Jurkat, Clone E6-1 (cell line): ENCODE measurements around the gene PSMD2. TPM values are rescaled to one million over a fixed set of nuclear protein-coding genes. Genes with fewer than 3 reads are reported as not detected.
"Not testable (repeated sequence)": the region's sequence is repeated elsewhere in the genome, so short reads cannot be mapped to it uniquely, and the experiment has no call there.

Source experiments
- DNase-seq: peaks from one replicate; pipeline ENCODE4 v3.0.0-alpha.2; 2011; ENCODE audit warnings: low read depth, low spot score
- H3K4me3 ChIP-seq: 2 replicates; pipeline ENCODE4 v1.5.1; 2011; ENCODE audit warnings: mild to moderate bottlenecking, low read length, control low read depth, moderate library complexity
- polyA plus RNA-seq: library from polyadenylated mRNA; unstranded; fragments of >200 nt; gene quantifications from one replicate; pipeline ENCODE4 v1.2.1, GENCODE V29; 2012; ENCODE audit warnings: missing spikeins; ENCODE audit not compliant: insufficient read length, insufficient read depth

The PSMD2 gene
- 378 TPM for polyA plus RNA-seq

DNA sequence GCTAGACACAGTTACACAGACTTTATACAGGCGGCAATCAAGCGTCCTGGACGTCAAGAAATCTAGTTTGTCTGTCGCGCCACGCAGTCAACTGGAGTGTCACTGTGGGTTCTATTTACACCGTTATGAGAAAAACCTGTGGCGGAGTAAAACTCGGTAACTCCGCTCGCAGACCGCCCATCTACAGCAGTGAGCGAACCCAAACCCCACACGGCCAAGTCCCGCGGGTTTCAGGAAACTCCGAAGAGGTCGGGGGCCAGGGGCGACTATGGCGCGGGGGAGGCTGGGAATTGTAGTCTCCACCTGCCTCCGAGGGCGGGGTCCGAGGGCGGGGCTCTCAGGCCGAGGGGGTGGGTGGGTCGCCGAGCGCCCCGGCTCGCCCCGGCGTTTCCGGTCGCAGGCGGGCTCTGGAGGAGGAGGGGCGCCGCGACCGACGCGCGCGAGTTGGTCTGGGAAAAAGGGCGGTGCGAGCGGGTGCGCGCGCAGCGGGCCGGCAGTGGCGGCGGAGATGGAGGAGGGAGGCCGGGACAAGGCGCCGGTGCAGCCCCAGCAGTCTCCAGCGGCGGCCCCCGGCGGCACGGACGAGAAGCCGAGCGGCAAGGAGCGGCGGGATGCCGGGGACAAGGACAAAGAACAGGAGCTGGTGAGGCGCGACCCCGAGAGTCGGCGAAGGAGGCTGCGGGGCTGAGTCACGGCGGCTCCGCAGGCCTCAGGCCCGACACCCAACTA is at the start of gene PSMD2:
PSMD2 (plus strand) TSS at position 483 of the 729 bp plus-strand sequence; CDS start at position 509, 26 bp downstream.
- peak; percentile 91 for DNase-seq
- peak within 1 kb of the TSS; percentile 68 for H3K4me3 ChIP-seq

DNA sequence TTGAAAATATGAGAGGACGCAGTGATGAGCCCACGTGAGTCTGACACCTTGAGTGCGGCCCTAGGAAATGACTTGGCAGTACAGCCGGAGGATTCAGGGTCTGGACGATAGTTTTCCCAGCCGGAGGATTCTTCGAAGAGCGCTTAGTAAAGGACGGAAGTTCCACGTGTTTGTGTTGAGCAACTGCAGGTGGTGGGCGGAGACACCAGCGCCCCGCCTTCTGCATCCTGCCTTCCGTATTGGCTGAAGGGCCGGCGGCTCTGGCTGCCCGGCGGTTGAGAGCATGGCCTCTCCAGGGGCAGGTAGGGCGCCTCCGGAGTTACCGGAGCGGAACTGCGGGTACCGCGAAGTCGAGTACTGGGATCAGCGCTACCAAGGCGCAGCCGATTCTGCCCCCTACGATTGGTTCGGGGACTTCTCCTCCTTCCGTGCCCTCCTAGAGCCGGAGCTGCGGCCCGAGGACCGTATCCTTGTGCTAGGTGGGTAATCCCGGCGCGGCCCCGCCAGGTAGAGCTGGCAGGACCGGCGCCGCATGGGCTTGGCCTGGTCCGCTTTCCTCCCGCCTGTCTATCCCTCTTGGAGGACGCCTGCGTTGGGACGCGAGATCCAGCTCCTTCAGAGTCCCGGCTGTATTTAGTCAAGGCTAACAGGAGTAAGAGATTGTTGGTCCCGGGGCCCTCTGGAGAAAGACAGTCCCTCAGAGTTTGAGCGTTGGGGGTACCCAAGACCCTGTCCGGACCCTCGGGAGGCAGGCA is 49.5 kb upstream of the PSMD2 start, which contains the start of gene EEF1AKMT4:
EEF1AKMT4 (plus strand) TSS at position 261 of the 755 bp plus-strand sequence; CDS start at position 284, 23 bp downstream.
- DNase-seq = peak; percentile 97
- H3K4me3 ChIP-seq = peak within 1 kb of the TSS; percentile 71

- peak overlapping the region; percentile 71 for H3K4me3 ChIP-seq
Measured at GRCh38 chr3:184250167-184250828, 48.7 kb upstream of the PSMD2 start.

DNA sequence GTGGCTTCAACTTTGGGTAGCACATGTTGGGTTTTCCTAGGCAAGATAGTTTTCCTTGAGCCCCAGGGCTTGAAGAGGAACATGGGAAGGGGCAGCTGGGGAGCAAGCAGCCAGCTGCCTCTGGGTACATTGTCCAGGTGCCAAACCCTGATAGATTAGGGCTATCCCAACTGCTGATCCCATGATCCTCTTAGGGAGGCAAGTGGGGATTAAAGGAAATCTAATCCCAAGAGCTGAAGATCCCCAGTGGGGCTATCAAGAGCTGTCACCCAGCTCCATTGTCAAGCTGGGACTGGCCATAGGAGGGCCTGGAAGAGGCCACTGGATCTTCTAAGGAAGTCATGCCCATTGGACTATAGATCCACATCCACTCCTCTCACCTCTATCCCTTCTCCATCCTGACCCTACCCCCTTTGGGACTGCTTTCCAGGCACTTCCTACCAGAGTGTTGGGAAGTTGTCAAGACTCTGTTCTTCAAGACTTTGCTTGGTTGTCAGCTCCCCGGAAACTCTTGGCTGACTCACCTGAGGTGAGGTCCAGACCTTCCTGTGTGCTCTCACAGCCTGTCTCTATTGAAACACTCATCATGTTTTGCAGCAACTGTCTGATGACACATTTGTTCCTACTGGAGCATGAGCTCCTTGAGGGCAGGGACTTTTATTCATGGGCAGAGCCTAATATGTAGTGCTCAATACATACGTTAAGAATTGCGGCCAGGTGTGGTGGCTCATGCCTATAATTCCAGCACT is 43.6 kb upstream of the PSMD2 start:
- no peak overlapping the region for H3K4me3 ChIP-seq
- DNase-seq = no peak

More at GRCh38 chr3:184250167-184250828, 48.7 kb upstream of the PSMD2 start:
- DNase-seq = peak; percentile 90

DNA sequence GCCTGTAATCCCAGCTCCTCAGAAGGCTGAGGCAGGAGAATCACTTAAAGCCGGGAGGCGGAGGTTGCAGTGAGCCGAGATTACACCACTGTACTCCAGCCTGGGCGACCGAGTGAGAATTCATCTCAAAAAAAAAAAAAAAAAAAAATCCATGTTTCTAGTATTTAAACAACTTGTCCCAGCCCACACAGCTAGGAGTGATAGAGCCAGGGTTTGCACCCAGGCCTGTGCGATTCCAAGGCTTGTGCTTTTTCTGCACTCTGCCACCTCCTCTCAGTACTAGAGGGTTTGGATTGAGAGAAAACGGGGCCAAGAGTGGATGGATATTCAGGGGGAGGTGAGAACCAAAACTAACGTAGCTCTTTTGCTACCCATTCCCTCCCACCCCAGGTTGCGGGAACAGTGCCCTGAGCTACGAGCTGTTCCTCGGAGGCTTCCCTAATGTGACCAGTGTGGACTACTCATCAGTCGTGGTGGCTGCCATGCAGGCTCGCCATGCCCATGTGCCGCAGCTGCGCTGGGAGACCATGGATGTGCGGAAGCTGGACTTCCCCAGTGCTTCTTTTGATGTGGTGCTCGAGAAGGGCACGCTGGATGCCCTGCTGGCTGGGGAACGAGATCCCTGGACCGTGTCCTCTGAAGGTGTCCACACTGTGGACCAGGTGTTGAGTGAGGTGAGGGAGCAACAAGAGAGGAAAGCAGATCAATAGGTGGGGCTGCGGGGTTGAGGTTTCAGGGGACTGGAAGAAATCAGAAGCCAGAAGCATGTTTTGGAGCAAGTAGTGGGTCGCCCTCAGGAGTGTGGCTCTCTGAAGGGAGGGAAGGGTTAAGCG is 41.7 kb upstream of the PSMD2 start:
- no peak for DNase-seq

GRCh38 chr3:184258926-184259325 is 40.1 kb upstream of the PSMD2 start:
- no peak for DNase-seq
- H3K4me3 ChIP-seq = no peak overlapping the region

More for the DNA sequence above, 41.7 kb upstream of the PSMD2 start:
- no peak overlapping the region for H3K4me3 ChIP-seq

DNA sequence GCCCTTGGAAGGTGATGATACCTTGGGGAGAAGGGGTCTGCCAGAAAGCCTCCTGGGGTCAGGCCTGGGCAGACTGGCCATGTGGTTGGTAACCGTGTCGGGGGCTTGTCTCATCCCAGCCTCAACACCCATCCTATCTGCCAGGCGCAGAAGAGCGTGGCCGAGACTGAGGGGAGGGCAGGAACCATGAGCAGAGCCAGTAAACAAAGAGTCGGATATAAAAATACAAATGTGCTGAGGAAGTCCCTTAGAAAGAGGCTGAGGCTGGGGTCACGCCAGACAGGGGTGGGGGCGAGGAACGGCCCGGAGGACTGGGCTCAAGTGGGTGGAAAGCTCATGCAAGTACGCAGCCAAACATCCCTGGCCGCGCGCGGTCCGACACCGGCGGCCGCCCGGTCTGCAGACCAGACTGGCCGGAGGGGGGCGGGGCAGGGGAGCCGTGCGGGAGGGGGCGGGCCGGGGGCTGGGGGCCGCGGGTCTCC is 39.6 kb upstream of the PSMD2 start:
- no peak overlapping the region for H3K4me3 ChIP-seq
- no peak for DNase-seq

DNA sequence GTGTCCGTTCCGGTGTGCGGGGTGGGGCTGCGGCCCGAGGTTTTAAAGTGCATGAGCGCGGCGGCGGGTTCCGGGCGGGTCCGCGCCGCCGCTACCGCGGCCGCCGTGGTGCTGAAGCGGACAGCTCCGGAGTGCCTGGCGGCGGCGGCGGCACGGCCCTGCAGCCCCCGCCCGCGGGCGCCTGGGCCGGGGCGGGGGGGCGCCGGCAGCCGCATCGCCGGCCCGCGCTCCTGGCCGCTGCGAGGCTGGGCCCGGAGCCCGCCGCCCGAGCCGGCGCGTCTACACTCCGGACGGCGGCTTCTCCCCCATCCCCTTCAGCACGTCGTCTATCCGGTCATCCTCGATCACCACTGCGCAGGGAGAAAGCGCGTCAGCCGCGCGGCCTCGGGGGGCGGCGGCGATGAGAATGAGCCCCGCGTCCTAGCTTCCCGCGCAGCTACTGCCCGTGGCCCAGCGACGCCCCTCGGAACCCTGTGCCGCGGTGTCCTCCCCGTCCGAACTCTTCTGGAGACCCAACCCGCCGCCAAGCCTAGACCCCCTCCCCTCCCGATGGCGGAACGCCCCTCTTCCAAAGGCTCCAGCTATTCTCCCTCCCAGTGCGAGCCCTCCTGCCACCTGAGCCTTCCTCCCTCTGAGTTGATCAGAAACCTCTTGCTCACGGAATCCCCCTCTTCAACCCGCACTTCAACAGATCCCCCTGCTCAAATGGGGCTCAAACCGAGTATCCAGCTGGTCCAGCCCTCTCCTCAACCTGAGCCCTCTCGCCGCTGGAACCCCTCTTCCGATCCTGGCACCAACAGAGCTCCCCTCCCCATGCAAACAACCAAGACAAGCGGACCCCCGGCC is 38.9 kb upstream of the PSMD2 start:
- no peak for DNase-seq
- peak overlapping the region; percentile 57 for H3K4me3 ChIP-seq

- H3K4me3 ChIP-seq = peak overlapping the region; percentile 57
- no peak for DNase-seq
Measured at GRCh38 chr3:184260724-184261269, 38.2 kb upstream of the PSMD2 start.

DNA sequence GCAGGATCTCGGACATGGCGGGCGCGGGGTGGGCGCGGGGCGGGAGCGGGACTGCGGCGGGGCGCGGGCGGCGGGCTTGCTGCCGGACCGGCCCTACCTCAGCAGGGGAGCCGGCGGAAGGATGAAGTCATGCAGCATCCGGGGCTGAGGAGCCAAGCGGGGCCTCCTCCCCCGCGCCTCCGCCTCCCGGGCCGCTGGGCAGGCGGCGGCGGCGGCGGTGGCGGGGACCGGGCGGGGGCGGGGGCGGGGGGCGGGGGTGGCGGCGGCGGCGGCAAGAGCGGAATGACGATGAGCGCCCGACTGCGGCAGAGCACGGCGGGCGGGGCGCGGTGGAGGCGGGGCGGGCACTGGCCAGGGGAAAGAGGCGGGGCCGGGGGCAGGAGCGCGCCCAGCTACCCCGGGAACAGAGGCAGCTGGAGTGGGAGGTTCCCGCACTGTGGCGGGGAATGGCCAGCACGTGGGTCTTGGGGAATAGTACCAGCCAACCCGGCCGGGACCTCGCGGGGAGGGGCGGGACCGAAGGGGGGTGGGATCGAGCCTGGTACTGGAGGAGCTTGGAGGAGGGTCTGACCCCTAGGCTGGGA is 37.7 kb upstream of the PSMD2 start, which contains the start of gene CAMK2N2:
CAMK2N2 (minus strand) TSS at position 284 of the 584 bp plus-strand sequence; CDS start at position 16, 268 bp downstream.
- DNase-seq = no peak
- peak within 1 kb of the TSS; percentile 57 for H3K4me3 ChIP-seq

DNA sequence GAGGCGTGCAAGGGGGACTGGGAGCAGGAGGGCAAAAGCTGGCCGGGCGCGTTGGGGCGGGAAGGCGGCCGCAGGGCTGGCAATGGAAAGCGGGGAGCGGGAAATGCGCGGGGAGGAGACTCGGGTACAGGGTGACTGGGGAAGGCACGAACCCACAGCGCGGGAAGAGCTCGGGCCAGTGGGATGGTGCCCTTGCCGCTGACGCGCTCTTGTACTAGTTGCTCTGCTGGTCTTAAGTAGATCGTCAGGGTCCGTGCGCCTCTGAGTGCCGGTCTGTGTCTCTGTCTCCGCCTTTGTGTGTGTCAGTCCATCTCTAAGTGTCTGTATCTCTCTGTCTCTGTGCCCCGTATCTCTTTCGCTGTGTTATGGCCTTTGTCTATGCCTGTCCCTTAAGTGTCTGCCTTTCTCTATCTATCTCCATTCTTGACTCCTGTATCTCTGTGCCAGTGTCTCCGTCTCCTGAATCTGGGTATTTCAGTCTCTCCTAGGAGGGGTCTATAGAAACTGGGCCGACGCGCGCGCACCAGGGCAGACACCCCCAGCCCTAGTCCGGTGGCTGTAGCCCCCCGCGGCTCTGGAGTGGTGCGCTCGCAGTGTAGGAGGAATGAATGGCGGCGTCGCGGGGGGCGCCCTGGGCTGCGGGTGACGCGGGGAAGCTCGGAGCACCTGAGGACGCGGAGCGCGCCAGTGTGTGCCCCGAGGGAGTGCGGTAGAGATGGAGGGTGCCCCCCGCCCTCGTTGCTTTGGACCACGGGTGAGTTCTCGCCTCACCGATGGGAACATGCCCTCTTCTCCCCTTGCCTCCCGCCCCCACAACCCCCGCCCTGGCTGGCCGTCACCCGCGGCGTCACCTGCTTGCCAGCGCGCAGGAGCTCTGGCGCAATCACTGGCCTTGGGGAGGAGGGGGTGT is 36.9 kb upstream of the PSMD2 start:
- H3K4me3 ChIP-seq = peak overlapping the region; percentile 57
- DNase-seq = no peak

- H3K4me3 ChIP-seq = no peak overlapping the region
Measured at GRCh38 chr3:184262764-184263179, 36.3 kb upstream of the PSMD2 start.

GRCh38 chr3:184267249-184267648 is 31.8 kb upstream of the PSMD2 start:
- DNase-seq, H3K4me3 ChIP-seq: not testable (repeated sequence)

More at GRCh38 chr3:184262764-184263179, 36.3 kb upstream of the PSMD2 start:
- no peak for DNase-seq

DNA sequence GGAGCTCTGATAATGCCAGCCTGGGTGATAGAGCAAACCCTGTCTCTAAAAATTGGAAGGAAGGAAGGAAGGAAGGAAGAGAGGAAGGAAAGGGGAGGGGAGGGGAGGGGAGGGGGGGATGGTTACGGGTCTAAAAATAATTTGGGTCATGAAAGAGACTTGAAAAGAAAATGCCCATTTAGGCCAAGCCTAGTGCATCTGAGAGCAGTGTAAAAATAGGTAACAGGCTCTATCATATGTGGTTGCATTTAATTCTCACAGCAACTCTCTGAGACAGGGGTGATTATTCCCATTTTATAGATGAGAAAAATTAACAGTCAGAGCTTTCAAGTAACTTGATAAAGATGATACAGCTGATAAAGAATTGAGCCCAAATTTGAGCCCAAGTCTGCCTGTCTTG is 26.8 kb upstream of the PSMD2 start:
- H3K4me3 ChIP-seq = no peak overlapping the region
- no peak for DNase-seq

- H3K4me3 ChIP-seq = no peak overlapping the region
- no peak for DNase-seq
Measured at GRCh38 chr3:184275381-184275701, 23.7 kb upstream of the PSMD2 start.
